ENCODE results near the gene CHCHD6.

DNA sequence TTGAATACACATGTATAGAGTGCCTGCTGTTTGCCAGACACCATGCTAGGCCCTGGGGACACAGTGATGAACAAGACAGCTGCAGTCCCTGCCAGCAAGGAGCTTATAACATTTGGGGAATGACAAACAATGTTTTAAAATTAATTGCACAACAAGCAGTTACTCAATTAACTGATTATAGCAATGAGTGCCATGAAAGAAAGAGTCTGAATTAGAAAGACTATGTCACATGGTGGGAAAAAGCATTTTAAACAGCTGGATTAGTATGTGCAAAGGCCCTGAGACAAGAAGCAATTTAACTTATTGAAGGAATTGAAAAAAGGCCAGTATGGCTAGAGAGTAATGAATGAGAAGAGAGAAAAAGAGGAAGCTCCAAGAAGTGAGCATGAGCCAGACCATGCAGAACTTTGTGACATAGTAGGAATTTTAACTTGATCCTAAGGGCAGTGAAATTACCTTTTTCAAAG lies 214.3 kb downstream of the CHCHD6 start:
- no peak for TF ChIP-seq CTCF (IDR thresholded peaks at IDR 0.05; ENCODE audit: extremely low read depth in 1 of 2, insufficient read depth in 1 of 2, low read depth in 1 of 2, low read length in 2 of 2)
- no peak for TF ChIP-seq MAX (IDR thresholded peaks at IDR 0.05; ENCODE audit: insufficient read depth, insufficient read length)
- no peak for TF ChIP-seq POLR2A (IDR thresholded peaks at IDR 0.05; ENCODE audit: low read depth, low read length)
- TF ChIP-seq EZH2 (IDR thresholded peaks at IDR 0.05; ENCODE audit: borderline replicate concordance, low read depth, low read length, severe bottlenecking) = no peak
- TF ChIP-seq POLR2AphosphoS5 (IDR thresholded peaks at IDR 0.05; ENCODE audit: insufficient read depth, low read depth, low read length) = no peak

Measured in endothelial cell of umbilical vein (primary cell).